ENCODE measurements around the gene TSFM.

Gene TSFM

DNA sequence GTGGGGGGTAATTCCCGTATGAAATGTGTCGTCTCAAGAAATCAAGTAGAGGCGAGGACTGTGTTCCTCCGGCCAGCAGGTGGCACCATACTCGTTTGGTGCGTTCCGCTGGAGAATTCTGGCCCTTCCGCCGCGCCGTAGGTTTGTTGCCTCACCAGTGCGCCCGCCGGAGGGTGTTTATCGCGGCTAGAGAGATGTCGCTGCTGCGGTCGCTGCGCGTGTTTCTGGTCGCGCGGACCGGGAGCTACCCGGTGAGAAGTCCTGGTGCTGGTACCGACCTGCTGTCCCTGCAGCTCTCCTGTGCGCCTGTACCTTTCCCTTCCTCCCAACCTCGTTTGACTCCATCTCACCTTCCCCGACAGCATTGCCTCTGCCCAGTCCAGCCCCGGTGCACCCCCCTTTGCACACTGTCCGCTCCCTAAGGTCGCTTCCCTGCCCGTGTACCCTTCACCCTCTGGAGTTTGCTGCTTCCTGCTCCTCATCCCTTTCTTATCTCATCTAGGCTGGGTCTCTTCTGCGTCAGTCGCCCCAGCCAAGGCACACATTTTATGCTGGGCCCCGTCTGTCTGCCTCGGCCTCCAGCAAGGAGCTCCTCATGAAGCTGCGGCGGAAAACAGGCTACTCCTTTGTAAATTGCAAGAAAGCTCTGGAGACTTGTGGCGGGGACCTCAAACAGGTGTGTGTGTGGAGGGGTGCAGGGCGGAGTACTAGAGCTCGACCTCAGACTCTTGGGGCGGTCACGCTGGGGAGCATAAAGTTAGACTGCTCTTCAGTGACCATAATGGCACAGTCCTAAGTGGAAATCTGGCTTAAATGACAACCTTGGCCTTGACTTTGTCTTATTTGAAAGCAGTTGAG, at the start of gene TSFM:
TSFM (plus strand) TSS at position 180 of the 858 bp plus-strand sequence; CDS start at position 195, 15 bp downstream.
- H3K9me3 ChIP-seq (ENCODE audit: control insufficient read depth, insufficient read depth, low read depth, low read length) = no peaks in the 10 kb centered on the region
- peak within 1 kb of the TSS; percentile 58 for H3K4me3 ChIP-seq (ENCODE audit: low read depth, low read length)
- peaks cover 38 to 49% of the 10 kb centered on the region in 2 experiments for H3K36me3 ChIP-seq (ENCODE audit: control insufficient read depth in 2 of 2, insufficient read depth in 1 of 2, low read length in 2 of 2)
- ChIA-PET POLR2A (interaction anchor here (1.0 to 1.7 kb wide), 5 partner anchors 11 to 38 kb away, joined by 3 to 14 read pairs (median 5); partner anchors contain the start of genes CDK4, EEF1AKMT3, METTL1 and TSPAN31), CTCF (interaction anchor here (0.6 to 2.8 kb wide), 21 partner anchors 9 to 111 kb away, joined by 3 to 19 read pairs (median 4); partner anchors contain the start of genes AVIL, CTDSP2, CYP27B1 and EEF1AKMT3)
- no peaks in the 10 kb centered on the region for H3K4me1 ChIP-seq (ENCODE audit: control insufficient read depth, insufficient read depth, low read length)
- H3K27ac ChIP-seq (ENCODE audit: extremely low read depth, low read depth, low read length) = peak within 1 kb of the TSS; percentile 11; the same call in 1 of the 2 replicates
- TF ChIP-seq, protein P1, sequence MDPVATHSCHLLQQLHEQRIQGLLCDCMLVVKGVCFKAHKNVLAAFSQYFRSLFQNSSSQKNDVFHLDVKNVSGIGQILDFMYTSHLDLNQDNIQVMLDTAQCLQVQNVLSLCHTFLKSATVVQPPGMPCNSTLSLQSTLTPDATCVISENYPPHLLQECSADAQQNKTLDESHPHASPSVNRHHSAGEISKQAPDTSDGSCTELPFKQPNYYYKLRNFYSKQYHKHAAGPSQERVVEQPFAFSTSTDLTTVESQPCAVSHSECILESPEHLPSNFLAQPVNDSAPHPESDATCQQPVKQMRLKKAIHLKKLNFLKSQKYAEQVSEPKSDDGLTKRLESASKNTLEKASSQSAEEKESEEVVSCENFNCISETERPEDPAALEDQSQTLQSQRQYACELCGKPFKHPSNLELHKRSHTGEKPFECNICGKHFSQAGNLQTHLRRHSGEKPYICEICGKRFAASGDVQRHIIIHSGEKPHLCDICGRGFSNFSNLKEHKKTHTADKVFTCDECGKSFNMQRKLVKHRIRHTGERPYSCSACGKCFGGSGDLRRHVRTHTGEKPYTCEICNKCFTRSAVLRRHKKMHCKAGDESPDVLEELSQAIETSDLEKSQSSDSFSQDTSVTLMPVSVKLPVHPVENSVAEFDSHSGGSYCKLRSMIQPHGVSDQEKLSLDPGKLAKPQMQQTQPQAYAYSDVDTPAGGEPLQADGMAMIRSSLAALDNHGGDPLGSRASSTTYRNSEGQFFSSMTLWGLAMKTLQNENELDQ (tag by site-specific recombination; IDR thresholded peaks at IDR 0.05; ENCODE audit: low read depth) = no peak
- TF ChIP-seq, protein P2, sequence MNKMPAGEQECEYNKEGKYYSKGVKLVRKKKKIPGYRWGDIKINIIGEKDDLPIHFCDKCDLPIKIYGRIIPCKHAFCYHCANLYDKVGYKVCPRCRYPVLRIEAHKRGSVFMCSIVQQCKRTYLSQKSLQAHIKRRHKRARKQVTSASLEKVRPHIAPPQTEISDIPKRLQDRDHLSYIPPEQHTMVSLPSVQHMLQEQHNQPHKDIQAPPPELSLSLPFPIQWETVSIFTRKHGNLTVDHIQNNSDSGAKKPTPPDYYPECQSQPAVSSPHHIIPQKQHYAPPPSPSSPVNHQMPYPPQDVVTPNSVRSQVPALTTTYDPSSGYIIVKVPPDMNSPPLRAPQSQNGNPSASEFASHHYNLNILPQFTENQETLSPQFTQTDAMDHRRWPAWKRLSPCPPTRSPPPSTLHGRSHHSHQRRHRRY (tag by site-specific recombination; IDR thresholded peaks at IDR 0.05) = peak; percentile 48; the same call in 1 of the 2 replicates
- TF ChIP-seq SP3 (tag by site-specific recombination; IDR thresholded peaks at IDR 0.05) (peak; percentile 62), ZBTB7A (tag by site-specific recombination; IDR thresholded peaks at IDR 0.05; ENCODE audit: low read depth) (peak; percentile 67; the same call in 1 of the 2 replicates), MYNN (tag by site-specific recombination; IDR thresholded peaks at IDR 0.05; ENCODE audit: borderline replicate concordance) (peak; percentile 37), ZBTB1 (tag by site-specific recombination; IDR thresholded peaks at IDR 0.05) (peak; percentile 85; the same call in 1 of the 2 replicates), ZNF76 (tag by site-specific recombination; IDR thresholded peaks at IDR 0.05; ENCODE audit: borderline replicate concordance, low read depth) (peak; percentile 81), ZNF549 (tag by site-specific recombination; IDR thresholded peaks at IDR 0.05) (no peak), ZNF514 (tag by site-specific recombination; IDR thresholded peaks at IDR 0.05) (no peak), ZIC2 (tag by site-specific recombination; IDR thresholded peaks at IDR 0.05) (peak; percentile 42; the same call in 1 of the 2 replicates), TRIM28 (IDR thresholded peaks at IDR 0.05; ENCODE audit: borderline replicate concordance, low read length) (peak; percentile 46; the same call in 1 of the 2 replicates), ZNF239 (tag by site-specific recombination; IDR thresholded peaks at IDR 0.05) (peak; percentile 86), ZNF610 (tag by site-specific recombination; IDR thresholded peaks at IDR 0.05; ENCODE audit: borderline replicate concordance) (peak; percentile 85), ZNF324 (tag by site-specific recombination; IDR thresholded peaks at IDR 0.05) (peak; percentile 96), ZBTB8A (tag by site-specific recombination; IDR thresholded peaks at IDR 0.05) (peak; percentile 100), ZNF501 (tag by site-specific recombination; IDR thresholded peaks at IDR 0.05) (peak; percentile 97), YY2 (tag by site-specific recombination; IDR thresholded peaks at IDR 0.05) (peak; percentile 67), PRDM1 (tag by site-specific recombination; IDR thresholded peaks at IDR 0.05) (no peak), ZNF600 (tag by site-specific recombination; IDR thresholded peaks at IDR 0.05) (peak; percentile 96), ZNF629 (tag by site-specific recombination; IDR thresholded peaks at IDR 0.05) (peak; percentile 87)
- TF ChIP-seq, protein P3, sequence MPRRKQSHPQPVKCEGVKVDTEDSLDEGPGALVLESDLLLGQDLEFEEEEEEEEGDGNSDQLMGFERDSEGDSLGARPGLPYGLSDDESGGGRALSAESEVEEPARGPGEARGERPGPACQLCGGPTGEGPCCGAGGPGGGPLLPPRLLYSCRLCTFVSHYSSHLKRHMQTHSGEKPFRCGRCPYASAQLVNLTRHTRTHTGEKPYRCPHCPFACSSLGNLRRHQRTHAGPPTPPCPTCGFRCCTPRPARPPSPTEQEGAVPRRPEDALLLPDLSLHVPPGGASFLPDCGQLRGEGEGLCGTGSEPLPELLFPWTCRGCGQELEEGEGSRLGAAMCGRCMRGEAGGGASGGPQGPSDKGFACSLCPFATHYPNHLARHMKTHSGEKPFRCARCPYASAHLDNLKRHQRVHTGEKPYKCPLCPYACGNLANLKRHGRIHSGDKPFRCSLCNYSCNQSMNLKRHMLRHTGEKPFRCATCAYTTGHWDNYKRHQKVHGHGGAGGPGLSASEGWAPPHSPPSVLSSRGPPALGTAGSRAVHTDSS (tag by site-specific recombination; IDR thresholded peaks at IDR 0.05) = 0 out of 2 replicates have a peak, but pooled peaks have one; percentile 13
- TF ChIP-seq, protein P4, sequence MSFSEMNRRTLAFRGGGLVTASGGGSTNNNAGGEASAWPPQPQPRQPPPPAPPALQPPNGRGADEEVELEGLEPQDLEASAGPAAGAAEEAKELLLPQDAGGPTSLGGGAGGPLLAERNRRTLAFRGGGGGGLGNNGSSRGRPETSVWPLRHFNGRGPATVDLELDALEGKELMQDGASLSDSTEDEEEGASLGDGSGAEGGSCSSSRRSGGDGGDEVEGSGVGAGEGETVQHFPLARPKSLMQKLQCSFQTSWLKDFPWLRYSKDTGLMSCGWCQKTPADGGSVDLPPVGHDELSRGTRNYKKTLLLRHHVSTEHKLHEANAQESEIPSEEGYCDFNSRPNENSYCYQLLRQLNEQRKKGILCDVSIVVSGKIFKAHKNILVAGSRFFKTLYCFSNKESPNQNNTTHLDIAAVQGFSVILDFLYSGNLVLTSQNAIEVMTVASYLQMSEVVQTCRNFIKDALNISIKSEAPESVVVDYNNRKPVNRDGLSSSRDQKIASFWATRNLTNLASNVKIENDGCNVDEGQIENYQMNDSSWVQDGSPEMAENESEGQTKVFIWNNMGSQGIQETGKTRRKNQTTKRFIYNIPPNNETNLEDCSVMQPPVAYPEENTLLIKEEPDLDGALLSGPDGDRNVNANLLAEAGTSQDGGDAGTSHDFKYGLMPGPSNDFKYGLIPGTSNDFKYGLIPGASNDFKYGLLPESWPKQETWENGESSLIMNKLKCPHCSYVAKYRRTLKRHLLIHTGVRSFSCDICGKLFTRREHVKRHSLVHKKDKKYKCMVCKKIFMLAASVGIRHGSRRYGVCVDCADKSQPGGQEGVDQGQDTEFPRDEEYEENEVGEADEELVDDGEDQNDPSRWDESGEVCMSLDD (tag by site-specific recombination; IDR thresholded peaks at IDR 0.05) = peak; percentile 74; the same call in 1 of the 2 replicates
- TF ChIP-seq, protein P5, sequence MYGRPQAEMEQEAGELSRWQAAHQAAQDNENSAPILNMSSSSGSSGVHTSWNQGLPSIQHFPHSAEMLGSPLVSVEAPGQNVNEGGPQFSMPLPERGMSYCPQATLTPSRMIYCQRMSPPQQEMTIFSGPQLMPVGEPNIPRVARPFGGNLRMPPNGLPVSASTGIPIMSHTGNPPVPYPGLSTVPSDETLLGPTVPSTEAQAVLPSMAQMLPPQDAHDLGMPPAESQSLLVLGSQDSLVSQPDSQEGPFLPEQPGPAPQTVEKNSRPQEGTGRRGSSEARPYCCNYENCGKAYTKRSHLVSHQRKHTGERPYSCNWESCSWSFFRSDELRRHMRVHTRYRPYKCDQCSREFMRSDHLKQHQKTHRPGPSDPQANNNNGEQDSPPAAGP (tag by site-specific recombination; IDR thresholded peaks at IDR 0.05) = peak; percentile 92
- TF ChIP-seq, protein P6, sequence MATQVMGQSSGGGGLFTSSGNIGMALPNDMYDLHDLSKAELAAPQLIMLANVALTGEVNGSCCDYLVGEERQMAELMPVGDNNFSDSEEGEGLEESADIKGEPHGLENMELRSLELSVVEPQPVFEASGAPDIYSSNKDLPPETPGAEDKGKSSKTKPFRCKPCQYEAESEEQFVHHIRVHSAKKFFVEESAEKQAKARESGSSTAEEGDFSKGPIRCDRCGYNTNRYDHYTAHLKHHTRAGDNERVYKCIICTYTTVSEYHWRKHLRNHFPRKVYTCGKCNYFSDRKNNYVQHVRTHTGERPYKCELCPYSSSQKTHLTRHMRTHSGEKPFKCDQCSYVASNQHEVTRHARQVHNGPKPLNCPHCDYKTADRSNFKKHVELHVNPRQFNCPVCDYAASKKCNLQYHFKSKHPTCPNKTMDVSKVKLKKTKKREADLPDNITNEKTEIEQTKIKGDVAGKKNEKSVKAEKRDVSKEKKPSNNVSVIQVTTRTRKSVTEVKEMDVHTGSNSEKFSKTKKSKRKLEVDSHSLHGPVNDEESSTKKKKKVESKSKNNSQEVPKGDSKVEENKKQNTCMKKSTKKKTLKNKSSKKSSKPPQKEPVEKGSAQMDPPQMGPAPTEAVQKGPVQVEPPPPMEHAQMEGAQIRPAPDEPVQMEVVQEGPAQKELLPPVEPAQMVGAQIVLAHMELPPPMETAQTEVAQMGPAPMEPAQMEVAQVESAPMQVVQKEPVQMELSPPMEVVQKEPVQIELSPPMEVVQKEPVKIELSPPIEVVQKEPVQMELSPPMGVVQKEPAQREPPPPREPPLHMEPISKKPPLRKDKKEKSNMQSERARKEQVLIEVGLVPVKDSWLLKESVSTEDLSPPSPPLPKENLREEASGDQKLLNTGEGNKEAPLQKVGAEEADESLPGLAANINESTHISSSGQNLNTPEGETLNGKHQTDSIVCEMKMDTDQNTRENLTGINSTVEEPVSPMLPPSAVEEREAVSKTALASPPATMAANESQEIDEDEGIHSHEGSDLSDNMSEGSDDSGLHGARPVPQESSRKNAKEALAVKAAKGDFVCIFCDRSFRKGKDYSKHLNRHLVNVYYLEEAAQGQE (tag by site-specific recombination; IDR thresholded peaks at IDR 0.05) = peak; percentile 63

Data from HEK293 (cell line).